ENCODE measurements around the gene TEX2. TPM values are rescaled to one million over a fixed set of nuclear protein-coding genes. Genes with fewer than 3 reads are reported as not detected.

TEX2 gene
- total RNA-seq, 6 experiments from 2014 or later, result 29.1 to 46.6 (median 33.7) TPM

DNA sequence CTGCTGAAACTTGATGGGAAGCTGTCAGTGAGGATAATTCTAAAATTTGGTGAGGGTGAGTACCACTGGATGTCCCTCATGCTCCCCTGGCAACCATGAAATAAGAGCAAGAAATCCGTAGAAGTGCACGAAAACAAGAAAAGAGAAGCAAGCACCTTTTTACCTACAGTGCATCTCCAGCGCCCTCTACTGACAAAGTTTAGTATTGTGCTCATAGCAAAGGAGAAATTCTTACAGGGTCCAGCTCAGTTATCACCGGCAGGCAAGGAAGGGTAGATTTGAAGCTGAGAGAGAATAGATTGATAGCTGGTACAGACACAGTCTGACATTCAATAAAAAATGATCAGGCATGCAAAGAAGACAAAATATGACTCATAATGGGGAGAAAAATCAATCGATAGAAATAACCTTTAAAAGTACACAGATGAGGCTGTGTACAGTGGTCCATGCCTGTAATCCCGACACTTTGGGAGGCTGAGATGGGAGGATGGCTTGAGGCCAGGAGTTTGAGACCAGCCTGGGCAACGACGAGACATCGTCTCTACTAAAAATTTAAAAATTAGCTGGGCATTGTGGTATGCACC is 28.3 kb upstream of the TEX2 start:
- no peaks in the 10 kb centered on the region for H3K9me3 ChIP-seq
- ATAC-seq, result no peak
- TF ChIP-seq POLR2A (IDR thresholded peaks at IDR 0.05), result no peak
- TF ChIP-seq, protein P1, sequence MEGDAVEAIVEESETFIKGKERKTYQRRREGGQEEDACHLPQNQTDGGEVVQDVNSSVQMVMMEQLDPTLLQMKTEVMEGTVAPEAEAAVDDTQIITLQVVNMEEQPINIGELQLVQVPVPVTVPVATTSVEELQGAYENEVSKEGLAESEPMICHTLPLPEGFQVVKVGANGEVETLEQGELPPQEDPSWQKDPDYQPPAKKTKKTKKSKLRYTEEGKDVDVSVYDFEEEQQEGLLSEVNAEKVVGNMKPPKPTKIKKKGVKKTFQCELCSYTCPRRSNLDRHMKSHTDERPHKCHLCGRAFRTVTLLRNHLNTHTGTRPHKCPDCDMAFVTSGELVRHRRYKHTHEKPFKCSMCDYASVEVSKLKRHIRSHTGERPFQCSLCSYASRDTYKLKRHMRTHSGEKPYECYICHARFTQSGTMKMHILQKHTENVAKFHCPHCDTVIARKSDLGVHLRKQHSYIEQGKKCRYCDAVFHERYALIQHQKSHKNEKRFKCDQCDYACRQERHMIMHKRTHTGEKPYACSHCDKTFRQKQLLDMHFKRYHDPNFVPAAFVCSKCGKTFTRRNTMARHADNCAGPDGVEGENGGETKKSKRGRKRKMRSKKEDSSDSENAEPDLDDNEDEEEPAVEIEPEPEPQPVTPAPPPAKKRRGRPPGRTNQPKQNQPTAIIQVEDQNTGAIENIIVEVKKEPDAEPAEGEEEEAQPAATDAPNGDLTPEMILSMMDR (IDR thresholded peaks at IDR 0.05), result peak in 2 of 4 donors; percentile 33 to 35

GRCh38 chr17:64289741-64290141 is 26.7 kb upstream of the TEX2 start:
- DNase-seq, result no peak
- no peaks in the 10 kb centered on the region for H3K27me3 ChIP-seq
- no peak overlapping the region for H3K27ac ChIP-seq
- peaks cover 0 to 3% (median 0%) of the 10 kb centered on the region in 4 donors for H3K4me1 ChIP-seq
- no peak for ATAC-seq
- H3K9me3 ChIP-seq, result no peaks in the 10 kb centered on the region
- no peak overlapping the region for H3K4me3 ChIP-seq
- H3K36me3 ChIP-seq, result no peaks in the 10 kb centered on the region
- TF ChIP-seq POLR2A (IDR thresholded peaks at IDR 0.05), result no peak
- TF ChIP-seq, protein P1 (IDR thresholded peaks at IDR 0.05), result no peak
- WGBS (ENCODE audit: insufficient coverage, low coverage, low lambda C conversion rate, missing lambda C conversion rate), result 42% methylated on average over 3 of the region's 4 CpGs
- intact Hi-C loops (cut with DNase I), result loop anchor here in 1 of 2 donors (10.0 kb wide), 1 partner anchor 125 kb away; no protein-coding TSS in a partner anchor

More for the DNA sequence above, 28.3 kb upstream of the TEX2 start:
- 73% methylated on average over 6 of the region's 9 CpGs for WGBS (ENCODE audit: insufficient coverage, low coverage, low lambda C conversion rate, missing lambda C conversion rate)
- Histone ChIP-seq H3K27me3 (no peaks in the 10 kb centered on the region), H3K4me1 (peaks cover 0 to 3% (median 0%) of the 10 kb centered on the region in 4 donors), H3K4me3 (no peak overlapping the region), H3K36me3 (no peaks in the 10 kb centered on the region), H3K27ac (no peak overlapping the region)
- intact Hi-C loops (cut with DNase I), result no loop called here
- DNase-seq, result no peak

DNA sequence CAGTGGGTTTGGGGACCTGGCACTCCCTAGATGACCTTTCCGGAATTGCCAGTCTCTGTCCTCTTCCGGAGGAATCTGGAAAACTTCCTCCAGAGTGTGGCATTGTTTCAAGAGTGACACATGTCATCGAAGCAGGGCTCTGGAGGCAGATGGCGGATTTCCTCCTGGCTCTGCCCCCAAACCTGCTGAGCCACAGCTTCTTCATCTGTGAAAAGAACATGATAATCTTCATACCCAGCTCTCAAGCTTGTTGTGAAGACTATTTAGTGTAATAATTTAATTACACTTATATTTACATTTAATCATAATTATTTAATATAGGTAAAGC is 19.7 kb upstream of the TEX2 start:
- DNase-seq (no peak), ATAC-seq (peak in 3 of 4 donors; percentile 8 to 21 (median 17))
- TF ChIP-seq, protein P1 (IDR thresholded peaks at IDR 0.05), result no peak
- no peak for TF ChIP-seq POLR2A (IDR thresholded peaks at IDR 0.05)
- Histone ChIP-seq H3K4me3 (no peak overlapping the region), H3K36me3 (no peaks in the 10 kb centered on the region), H3K27me3 (no peaks in the 10 kb centered on the region), H3K27ac (no peak overlapping the region), H3K9me3 (no peaks in the 10 kb centered on the region), H3K4me1 (peaks cover 0 to 2% (median 0%) of the 10 kb centered on the region in 4 donors)
- WGBS (ENCODE audit: insufficient coverage, low coverage, low lambda C conversion rate, missing lambda C conversion rate), result 7% methylated on average over 3 of the region's 4 CpGs
- intact Hi-C loops (cut with DNase I), result loop anchor here in 1 of 2 donors (10.0 kb wide), 1 partner anchor 118 kb away; no protein-coding TSS in a partner anchor

DNA sequence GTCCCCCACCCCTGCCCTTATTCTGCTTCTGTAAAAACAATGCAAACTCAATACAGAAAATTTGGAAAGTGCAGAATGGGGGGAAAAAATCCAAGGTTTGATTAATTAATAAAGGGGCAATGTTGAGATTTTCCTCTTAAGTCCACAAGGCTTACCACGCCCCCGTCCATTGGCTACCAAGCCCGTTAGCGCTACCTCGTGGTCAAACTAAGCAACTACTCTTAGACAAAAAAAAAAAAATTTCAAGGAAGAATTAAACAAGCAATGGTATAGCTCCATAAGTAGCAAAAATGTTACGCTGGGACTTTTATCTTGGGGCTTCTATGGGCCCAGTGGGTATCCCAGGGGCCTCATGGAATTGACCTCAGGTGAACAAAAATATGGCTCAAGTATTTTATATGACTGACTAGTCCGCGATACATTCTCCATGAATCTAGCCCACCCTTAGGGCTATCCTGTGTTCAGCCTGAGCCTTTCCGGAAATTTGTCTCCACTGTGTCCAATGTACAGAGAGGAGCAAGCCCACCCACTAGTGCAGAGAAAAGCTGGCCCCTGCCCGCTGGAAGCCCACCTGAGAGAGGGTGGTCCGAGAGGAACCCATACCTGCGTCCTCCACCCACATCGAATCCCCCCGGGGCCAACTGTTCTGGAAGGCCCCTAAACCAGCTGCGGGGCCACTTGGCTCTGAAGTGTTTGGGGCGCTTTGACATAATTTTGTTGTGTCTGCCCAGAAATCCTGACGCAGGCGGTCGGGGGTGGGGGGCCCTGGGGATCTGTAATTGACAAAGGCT is 19.1 kb upstream of the TEX2 start:
- H3K4me3 ChIP-seq, result no peak overlapping the region
- no peaks in the 10 kb centered on the region for H3K36me3 ChIP-seq
- no peaks in the 10 kb centered on the region for H3K9me3 ChIP-seq
- ATAC-seq (peak; percentile 75 to 89 (median 80)), DNase-seq (peak; percentile 50 to 61 (median 61))
- no peaks in the 10 kb centered on the region for H3K4me1 ChIP-seq
- 7% methylated on average over 8 of the region's 19 CpGs for WGBS (ENCODE audit: insufficient coverage, low coverage, low lambda C conversion rate, missing lambda C conversion rate)
- TF ChIP-seq, protein P1 (IDR thresholded peaks at IDR 0.05), result peak; percentile 67 to 81 (median 78)
- no peak for TF ChIP-seq POLR2A (IDR thresholded peaks at IDR 0.05)
- no peak overlapping the region for H3K27ac ChIP-seq
- intact Hi-C loops (cut with DNase I), result loop anchor here in 1 of 2 donors (10.0 kb wide), 1 partner anchor 117 kb away; no protein-coding TSS in a partner anchor
- no peaks in the 10 kb centered on the region for H3K27me3 ChIP-seq
